DMS114 treated with DMSO at 0.1 percent for 48 hours (cell line): ENCODE measurements around the gene ECEL1.
"Not testable (repeated sequence)": the region's sequence is repeated elsewhere in the genome, so short reads cannot be mapped to it uniquely, and the experiment has no call there.

ENCODE experiments used
- DNase-seq: peaks from one replicate; lab custom pipeline; 2025; ENCODE audit not compliant: unreplicated experiment; lab: John Stamatoyannopoulos, UW

The ECEL1 gene

GRCh38 chr2:232444409-232445148, 43.1 kb downstream of the ECEL1 start:
- no peak for DNase-seq

GRCh38 chr2:232443669-232444408, 43.8 kb downstream of the ECEL1 start:
- DNase-seq = not testable (repeated sequence)

- not testable (repeated sequence) for DNase-seq
Measured at GRCh38 chr2:232443047-232443446, 44.6 kb downstream of the ECEL1 start.

GRCh38 chr2:232442431-232442830, 45.2 kb downstream of the ECEL1 start:
- not testable (repeated sequence) for DNase-seq

- DNase-seq = not testable (repeated sequence)
Measured at GRCh38 chr2:232441922-232442321, 45.7 kb downstream of the ECEL1 start.

GRCh38 chr2:232441147-232441651, 46.4 kb downstream of the ECEL1 start:
- no peak for DNase-seq

- peak; percentile 47 for DNase-seq
Measured at GRCh38 chr2:232440220-232441018, 47.2 kb downstream of the ECEL1 start.

GRCh38 chr2:232439758-232440135, 47.9 kb downstream of the ECEL1 start:
- no peak for DNase-seq

- DNase-seq = no peak
Measured at GRCh38 chr2:232438951-232439757, 48.5 kb downstream of the ECEL1 start.

GRCh38 chr2:232438091-232438490, 49.5 kb downstream of the ECEL1 start:
- no peak for DNase-seq

GRCh38 chr2:232437195-232437571, 50.5 kb downstream of the ECEL1 start:
- DNase-seq = no peak

- no peak for DNase-seq
Measured at GRCh38 chr2:232436381-232437194, 51.0 kb downstream of the ECEL1 start.

GRCh38 chr2:232435805-232436204, 51.8 kb downstream of the ECEL1 start:
- DNase-seq = no peak

- no peak for DNase-seq
Measured at GRCh38 chr2:232435375-232435648, 52.3 kb downstream of the ECEL1 start.

- no peak for DNase-seq
Measured at GRCh38 chr2:232434563-232435374, 52.9 kb downstream of the ECEL1 start.

GRCh38 chr2:232434091-232434490, 53.5 kb downstream of the ECEL1 start:
- DNase-seq = no peak

- DNase-seq = not testable (repeated sequence)
Measured at GRCh38 chr2:232433622-232434021, 54.0 kb downstream of the ECEL1 start.

- DNase-seq = no peak
Measured at GRCh38 chr2:232432598-232433184, 54.9 kb downstream of the ECEL1 start.
